Measurements from ENCODE around the gene RAD51B. TPM values are rescaled to one million over a fixed set of nuclear protein-coding genes. Genes with fewer than 3 reads are reported as not detected.

The RAD51B gene
- total and polyA plus RNA-seq, 9 of the 15 experiments (the other 6 are each of a cell fraction or from before 2014, with no cell fraction given): 8.5 to 17.3 (median 11.3) TPM

DNA sequence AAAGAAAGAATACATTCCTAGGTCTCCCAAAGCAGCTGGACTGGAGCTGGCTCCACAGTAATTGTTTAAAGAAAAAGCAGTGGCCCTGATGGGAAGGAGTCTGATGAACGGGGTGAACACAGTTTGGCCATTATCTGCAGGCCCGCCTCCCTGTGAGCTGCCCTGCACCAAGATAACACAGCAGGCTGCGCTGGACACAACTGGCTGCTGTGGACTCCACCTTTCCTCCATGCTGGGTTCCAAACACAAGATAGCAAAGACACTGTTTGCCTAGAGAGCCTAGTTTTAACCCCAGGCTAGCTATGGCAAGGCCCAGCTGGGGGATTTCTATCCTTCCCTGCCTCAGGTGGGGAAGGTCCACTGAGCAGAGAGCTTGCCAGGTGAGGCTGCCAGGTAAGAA lies 938.7 kb downstream of the RAD51B start (continued):
- TF ChIP-seq ADNP (tag; IDR thresholded peaks at IDR 0.05): no peak
- no peak for TF ChIP-seq SMARCA5 (IDR thresholded peaks at IDR 0.05)
- no peak for TF ChIP-seq HDGF (IDR thresholded peaks at IDR 0.05)
- no peak for TF ChIP-seq U2AF1 (optimal IDR thresholded peaks at IDR 0.05; ENCODE audit: low read depth, low read length)
- TF ChIP-seq ZNF311 (CRISPR knock-in tag; IDR thresholded peaks at IDR 0.05): no peak
- no peak for TF ChIP-seq PHF8 (IDR thresholded peaks at IDR 0.05; ENCODE audit: borderline replicate concordance, low read length)
- no peak for TF ChIP-seq LARP7 (IDR thresholded peaks at IDR 0.05)
- peak; percentile 41 to 54; a peak in 3 of 4 replicates for TF ChIP-seq NRF1 (conservative IDR thresholded peaks at IDR 0.05 in 1 of 2, IDR thresholded peaks at IDR 0.05 in 1 of 2)
- TF ChIP-seq NFRKB (IDR thresholded peaks at IDR 0.05; ENCODE audit: low read depth): no peak; the same call in 1 of the 2 replicates
- TF ChIP-seq POLR2H (tag; IDR thresholded peaks at IDR 0.05; ENCODE audit: low read depth): no peak
- TF ChIP-seq ZFX (CRISPR knock-in tag; IDR thresholded peaks at IDR 0.05): no peak; the same call in 1 of the 2 replicates
- TF ChIP-seq POLR2B (IDR thresholded peaks at IDR 0.05; ENCODE audit: low read depth, partially characterized antibody): no peak
- no peak for TF ChIP-seq BCOR (IDR thresholded peaks at IDR 0.05)
- TF ChIP-seq, protein P1, sequence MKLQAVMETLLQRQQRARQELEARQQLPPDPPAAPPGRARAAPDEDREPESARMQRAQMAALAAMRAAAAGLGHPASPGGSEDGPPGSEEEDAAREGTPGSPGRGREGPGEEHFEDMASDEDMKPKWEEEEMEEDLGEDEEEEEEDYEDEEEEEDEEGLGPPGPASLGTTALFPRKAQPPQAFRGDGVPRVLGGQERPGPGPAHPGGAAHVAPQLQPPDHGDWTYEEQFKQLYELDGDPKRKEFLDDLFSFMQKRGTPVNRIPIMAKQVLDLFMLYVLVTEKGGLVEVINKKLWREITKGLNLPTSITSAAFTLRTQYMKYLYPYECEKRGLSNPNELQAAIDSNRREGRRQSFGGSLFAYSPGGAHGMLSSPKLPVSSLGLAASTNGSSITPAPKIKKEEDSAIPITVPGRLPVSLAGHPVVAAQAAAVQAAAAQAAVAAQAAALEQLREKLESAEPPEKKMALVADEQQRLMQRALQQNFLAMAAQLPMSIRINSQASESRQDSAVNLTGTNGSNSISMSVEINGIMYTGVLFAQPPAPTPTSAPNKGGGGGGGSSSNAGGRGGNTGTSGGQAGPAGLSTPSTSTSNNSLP (IDR thresholded peaks at IDR 0.05; ENCODE audit: borderline replicate concordance, low read depth, low read length): no peak
- TF ChIP-seq FOS (IDR thresholded peaks at IDR 0.05; ENCODE audit: extremely low read depth, insufficient read length): no peak
- no peak for TF ChIP-seq WHSC1 (IDR thresholded peaks at IDR 0.05; ENCODE audit: low read length)
- TF ChIP-seq HDAC6 (IDR thresholded peaks at IDR 0.05; ENCODE audit: low read depth, low read length): no peak
- TF ChIP-seq, protein P2, sequence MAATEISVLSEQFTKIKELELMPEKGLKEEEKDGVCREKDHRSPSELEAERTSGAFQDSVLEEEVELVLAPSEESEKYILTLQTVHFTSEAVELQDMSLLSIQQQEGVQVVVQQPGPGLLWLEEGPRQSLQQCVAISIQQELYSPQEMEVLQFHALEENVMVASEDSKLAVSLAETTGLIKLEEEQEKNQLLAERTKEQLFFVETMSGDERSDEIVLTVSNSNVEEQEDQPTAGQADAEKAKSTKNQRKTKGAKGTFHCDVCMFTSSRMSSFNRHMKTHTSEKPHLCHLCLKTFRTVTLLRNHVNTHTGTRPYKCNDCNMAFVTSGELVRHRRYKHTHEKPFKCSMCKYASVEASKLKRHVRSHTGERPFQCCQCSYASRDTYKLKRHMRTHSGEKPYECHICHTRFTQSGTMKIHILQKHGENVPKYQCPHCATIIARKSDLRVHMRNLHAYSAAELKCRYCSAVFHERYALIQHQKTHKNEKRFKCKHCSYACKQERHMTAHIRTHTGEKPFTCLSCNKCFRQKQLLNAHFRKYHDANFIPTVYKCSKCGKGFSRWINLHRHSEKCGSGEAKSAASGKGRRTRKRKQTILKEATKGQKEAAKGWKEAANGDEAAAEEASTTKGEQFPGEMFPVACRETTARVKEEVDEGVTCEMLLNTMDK (IDR thresholded peaks at IDR 0.05; ENCODE audit: borderline replicate concordance, insufficient read depth, low read depth, low read length, poor library complexity, severe bottlenecking): no peak
- TF ChIP-seq, protein P3, sequence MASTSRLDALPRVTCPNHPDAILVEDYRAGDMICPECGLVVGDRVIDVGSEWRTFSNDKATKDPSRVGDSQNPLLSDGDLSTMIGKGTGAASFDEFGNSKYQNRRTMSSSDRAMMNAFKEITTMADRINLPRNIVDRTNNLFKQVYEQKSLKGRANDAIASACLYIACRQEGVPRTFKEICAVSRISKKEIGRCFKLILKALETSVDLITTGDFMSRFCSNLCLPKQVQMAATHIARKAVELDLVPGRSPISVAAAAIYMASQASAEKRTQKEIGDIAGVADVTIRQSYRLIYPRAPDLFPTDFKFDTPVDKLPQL (IDR thresholded peaks at IDR 0.05; ENCODE audit: extremely low read depth, insufficient read length): no peak
- TF ChIP-seq ZNF232 (CRISPR knock-in tag; IDR thresholded peaks at IDR 0.05): no peak
- TF ChIP-seq FOXK2 (conservative IDR thresholded peaks at IDR 0.05 in 1 of 2, IDR thresholded peaks at IDR 0.05 in 1 of 2; ENCODE audit: low read depth in 2 of 2): no peak
- TF ChIP-seq CBX2 (IDR thresholded peaks at IDR 0.05; ENCODE audit: insufficient read depth, low read length, poor library complexity, severe bottlenecking): no peak
- TF ChIP-seq FOSL1 (tag; conservative IDR thresholded peaks at IDR 0.05): no peak
- TF ChIP-seq ILF3 (IDR thresholded peaks at IDR 0.05; ENCODE audit: borderline replicate concordance): no peak
- TF ChIP-seq ZNF766 (CRISPR knock-in tag; conservative IDR thresholded peaks at IDR 0.05): 0 out of 2 replicates have a peak, but pooled peaks have one; percentile 11
- no peak for TF ChIP-seq BHLHE40 (IDR thresholded peaks at IDR 0.05; ENCODE audit: low read length)
- TF ChIP-seq ZNF778 (CRISPR knock-in tag; IDR thresholded peaks at IDR 0.05): no peak
- TF ChIP-seq RBFOX2 (IDR thresholded peaks at IDR 0.05; ENCODE audit: low read depth, low read length): 0 out of 2 replicates have a peak, but pooled peaks have one; percentile 29

Data from K562 (cell line).